GM06990 (cell line): ENCODE data around the gene NABP1.

ENCODE experiments used
- DNase-seq: peaks from one replicate; pipeline ENCODE4 v3.0.0-alpha.2; 2011; ENCODE audit not compliant: insufficient read length; ENCODE audit errors: extremely low read depth
- H3K27me3 ChIP-seq: replicated peaks from 2 replicates; pipeline ENCODE4 v1.6.0; 2011; ENCODE audit warnings: low read length; ENCODE audit not compliant: control insufficient read depth, insufficient read depth
- H3K36me3 ChIP-seq: 2 replicates; pipeline ENCODE4 v1.5.1; 2011; ENCODE audit warnings: low read length; ENCODE audit not compliant: control insufficient read depth, insufficient read depth
- H3K4me3 ChIP-seq: replicated peaks from 2 replicates; pipeline ENCODE4 v1.5.1; 2011; ENCODE audit warnings: low read depth, mild to moderate bottlenecking, control low read depth, low read length
- CTCF ChIP-seq: IDR thresholded peaks from 2 replicates; pipeline ENCODE4 v1.5.1; 2011; ENCODE audit warnings: low read length, control low read depth, mild to moderate bottlenecking, inconsistent platforms; ENCODE audit not compliant: insufficient read depth, poor library complexity, severe bottlenecking

NABP1 gene

GRCh38 chr2:191707542-191707941 lies 29.6 kb downstream of the NABP1 start:
- H3K27me3 ChIP-seq, result no peaks in the 10 kb centered on the region; the same call in 1 of the 2 replicates
- no peak for DNase-seq
- TF ChIP-seq CTCF, result no peak
- H3K36me3 ChIP-seq, result no peaks in the 10 kb centered on the region
- H3K4me3 ChIP-seq, result no peak overlapping the region

- Histone ChIP-seq H3K27me3 (no peaks in the 10 kb centered on the region; the same call in 1 of the 2 replicates), H3K36me3 (no peaks in the 10 kb centered on the region), H3K4me3 (no peak overlapping the region)
- TF ChIP-seq CTCF, result no peak
- DNase-seq, result no peak
Measured at GRCh38 chr2:191710411-191710900, 32.5 kb downstream of the NABP1 start.

- DNase-seq, result no peak
Measured at GRCh38 chr2:191711621-191712020, 33.7 kb downstream of the NABP1 start.

GRCh38 chr2:191713837-191714236 lies 35.9 kb downstream of the NABP1 start:
- no peak overlapping the region for H3K4me3 ChIP-seq
- no peaks in the 10 kb centered on the region; the same call in 1 of the 2 replicates for H3K27me3 ChIP-seq
- peak; percentile 30 for TF ChIP-seq CTCF
- no peak for DNase-seq
- H3K36me3 ChIP-seq, result no peaks in the 10 kb centered on the region

More at GRCh38 chr2:191711621-191712020, 33.7 kb downstream of the NABP1 start:
- H3K27me3 ChIP-seq, result no peaks in the 10 kb centered on the region; the same call in 1 of the 2 replicates
- no peak for TF ChIP-seq CTCF
- no peak overlapping the region for H3K4me3 ChIP-seq
- no peaks in the 10 kb centered on the region for H3K36me3 ChIP-seq

- no peak overlapping the region for H3K4me3 ChIP-seq
- no peaks in the 10 kb centered on the region for H3K36me3 ChIP-seq
- no peaks in the 10 kb centered on the region; the same call in 1 of the 2 replicates for H3K27me3 ChIP-seq
- DNase-seq, result no peak
- no peak for TF ChIP-seq CTCF
Measured at GRCh38 chr2:191714925-191715324, 37.0 kb downstream of the NABP1 start.

- no peak for DNase-seq
- Histone ChIP-seq H3K27me3 (no peaks in the 10 kb centered on the region; the same call in 1 of the 2 replicates), H3K4me3 (no peak overlapping the region), H3K36me3 (no peaks in the 10 kb centered on the region)
- TF ChIP-seq CTCF, result no peak
Measured at GRCh38 chr2:191715471-191715870, 37.5 kb downstream of the NABP1 start.
